HUES48 (cell line): ENCODE results near the gene XXYLT1.
"Not testable (repeated sequence)": the region's sequence is repeated elsewhere in the genome, so short reads cannot be mapped to it uniquely, and the experiment has no call there.

Experiments
- H3K27ac ChIP-seq: one replicate; pipeline ENCODE4 v1.7.0; 2013; ENCODE audit warnings: low read depth, low read length, inconsistent platforms
- H3K27me3 ChIP-seq: 2 replicates; pipeline ENCODE4 v1.6.1; 2013; ENCODE audit warnings: mild to moderate bottlenecking, low read length; ENCODE audit not compliant: control insufficient read depth, insufficient read depth
- H3K36me3 ChIP-seq: 2 replicates; pipeline ENCODE4 v1.6.1; 2013; ENCODE audit warnings: low read length; ENCODE audit not compliant: control insufficient read depth, insufficient read depth
- H3K4me1 ChIP-seq: 2 replicates; pipeline ENCODE4 v1.6.1; 2013; ENCODE audit warnings: mild to moderate bottlenecking, low read length; ENCODE audit not compliant: control insufficient read depth, insufficient read depth
- H3K4me3 ChIP-seq: 2 replicates; pipeline ENCODE4 v1.5.1; 2013; ENCODE audit warnings: mild to moderate bottlenecking, low read depth, low read length
- H3K9ac ChIP-seq: 2 replicates; pipeline ENCODE4 v1.6.1; 2013; ENCODE audit warnings: mild to moderate bottlenecking, low read depth, low read length, moderate library complexity
- H3K9me3 ChIP-seq: 2 replicates; pipeline ENCODE4 v1.6.1; 2013; ENCODE audit warnings: low read length; ENCODE audit not compliant: control insufficient read depth, insufficient read depth

The XXYLT1 gene

GRCh38 chr3:195238081-195238571 is 32.8 kb downstream of the XXYLT1 start:
- Histone ChIP-seq H3K4me1 (peaks cover 4% of the 10 kb centered on the region; the same call in 1 of the 2 replicates), H3K36me3 (0 out of 2 replicates have a peak, but pooled peaks cover 3% of the 10 kb centered on the region), H3K9ac (no peak overlapping the region), H3K9me3 (no peaks in the 10 kb centered on the region), H3K27ac (no peak overlapping the region), H3K27me3 (no peaks in the 10 kb centered on the region), H3K4me3 (no peak overlapping the region)

GRCh38 chr3:195236801-195237570 is 34.0 kb downstream of the XXYLT1 start:
- Histone ChIP-seq H3K27me3 (no peaks in the 10 kb centered on the region), H3K4me1 (peaks cover 4% of the 10 kb centered on the region; the same call in 1 of the 2 replicates), H3K9ac (no peak overlapping the region), H3K36me3 (0 out of 2 replicates have a peak, but pooled peaks cover 3% of the 10 kb centered on the region), H3K4me3 (no peak overlapping the region), H3K27ac (no peak overlapping the region), H3K9me3 (no peaks in the 10 kb centered on the region)

GRCh38 chr3:195236076-195236798 is 34.7 kb downstream of the XXYLT1 start:
- H3K4me1 ChIP-seq = peaks cover 4% of the 10 kb centered on the region; the same call in 1 of the 2 replicates
- H3K4me3 ChIP-seq = no peak overlapping the region
- H3K27ac ChIP-seq = no peak overlapping the region
- H3K27me3 ChIP-seq = no peaks in the 10 kb centered on the region
- H3K9ac ChIP-seq = no peak overlapping the region
- 0 out of 2 replicates have a peak, but pooled peaks cover 3% of the 10 kb centered on the region for H3K36me3 ChIP-seq
- no peaks in the 10 kb centered on the region for H3K9me3 ChIP-seq

- no peaks in the 10 kb centered on the region for H3K27me3 ChIP-seq
- no peaks in the 10 kb centered on the region for H3K4me1 ChIP-seq
- peaks cover 18% of the 10 kb centered on the region for H3K36me3 ChIP-seq
- no peak overlapping the region for H3K4me3 ChIP-seq
- H3K9ac ChIP-seq = no peak overlapping the region
- H3K27ac ChIP-seq = no peak overlapping the region
- H3K9me3 ChIP-seq = no peaks in the 10 kb centered on the region
These were observed 40.7 kb downstream of the XXYLT1 start for GRCh38 chr3:195230244-195230643.

GRCh38 chr3:195228886-195229285 is 42.1 kb downstream of the XXYLT1 start:
- H3K4me3 ChIP-seq, H3K27ac ChIP-seq, H3K27me3 ChIP-seq, H3K9me3 ChIP-seq, H3K9ac ChIP-seq: not testable (repeated sequence)
- Histone ChIP-seq H3K36me3 (peaks cover 18% of the 10 kb centered on the region), H3K4me1 (peaks cover 11% of the 10 kb centered on the region)

GRCh38 chr3:195227871-195228270 is 43.1 kb downstream of the XXYLT1 start:
- Histone ChIP-seq H3K36me3 (peaks cover 18% of the 10 kb centered on the region), H3K27me3 (no peaks in the 10 kb centered on the region), H3K4me1 (peaks cover 16% of the 10 kb centered on the region), H3K9ac (no peak overlapping the region), H3K27ac (no peak overlapping the region), H3K9me3 (no peaks in the 10 kb centered on the region), H3K4me3 (no peak overlapping the region)

GRCh38 chr3:195226900-195227447 is 44.0 kb downstream of the XXYLT1 start:
- no peaks in the 10 kb centered on the region for H3K9me3 ChIP-seq
- no peaks in the 10 kb centered on the region for H3K27me3 ChIP-seq
- peaks cover 16% of the 10 kb centered on the region for H3K4me1 ChIP-seq
- no peak overlapping the region for H3K4me3 ChIP-seq
- no peak overlapping the region for H3K9ac ChIP-seq
- no peak overlapping the region for H3K27ac ChIP-seq
- peaks cover 18% of the 10 kb centered on the region for H3K36me3 ChIP-seq

GRCh38 chr3:195226445-195226844 is 44.5 kb downstream of the XXYLT1 start:
- Histone ChIP-seq H3K4me1 (peaks cover 16% of the 10 kb centered on the region), H3K9me3 (no peaks in the 10 kb centered on the region), H3K9ac (no peak overlapping the region), H3K27ac (no peak overlapping the region), H3K4me3 (no peak overlapping the region), H3K27me3 (no peaks in the 10 kb centered on the region), H3K36me3 (peaks cover 18% of the 10 kb centered on the region)

- Histone ChIP-seq H3K9me3 (no peaks in the 10 kb centered on the region), H3K9ac (no peak overlapping the region), H3K4me3 (no peak overlapping the region), H3K36me3 (peaks cover 18% of the 10 kb centered on the region), H3K4me1 (peaks cover 16% of the 10 kb centered on the region), H3K27ac (no peak overlapping the region), H3K27me3 (no peaks in the 10 kb centered on the region)
These were observed 45.9 kb downstream of the XXYLT1 start for GRCh38 chr3:195224980-195225580.

GRCh38 chr3:195224156-195224979 is 46.6 kb downstream of the XXYLT1 start:
- Histone ChIP-seq H3K9me3 (no peaks in the 10 kb centered on the region), H3K4me3 (no peak overlapping the region), H3K27me3 (no peaks in the 10 kb centered on the region), H3K9ac (no peak overlapping the region), H3K4me1 (peaks cover 22% of the 10 kb centered on the region), H3K27ac (no peak overlapping the region), H3K36me3 (peaks cover 18% of the 10 kb centered on the region)
